Ovary (tissue), 3 donors: ENCODE data around the gene ZC3HAV1.

ENCODE experiments used
- CTCF ChIP-seq, 3 donors: fragments of 450-650 bp in 2 of 3; fragments of 200-600 bp in 1 of 3; IDR thresholded peaks; one replicate each; pipeline versions ENCODE4 v1.5.1 to v1.8.0; 2016 to 2022; ENCODE audit warnings: antibody characterized with exemption in 3 of 3, mild to moderate bottlenecking in 1 of 3
- EP300 ChIP-seq: sonication (generic); formaldehyde crosslinking; IDR thresholded peaks from one replicate; pipeline ENCODE4 v1.6.1; 2017; ENCODE audit warnings: antibody characterized with exemption
- POLR2A ChIP-seq: fragments of 450-650 bp; IDR thresholded peaks from one replicate; pipeline ENCODE4 v1.6.1; 2017; ENCODE audit warnings: antibody characterized with exemption, mild to moderate bottlenecking, moderate library complexity
- donor health status: DM: no; HTN: no; CAD: no.

DNA sequence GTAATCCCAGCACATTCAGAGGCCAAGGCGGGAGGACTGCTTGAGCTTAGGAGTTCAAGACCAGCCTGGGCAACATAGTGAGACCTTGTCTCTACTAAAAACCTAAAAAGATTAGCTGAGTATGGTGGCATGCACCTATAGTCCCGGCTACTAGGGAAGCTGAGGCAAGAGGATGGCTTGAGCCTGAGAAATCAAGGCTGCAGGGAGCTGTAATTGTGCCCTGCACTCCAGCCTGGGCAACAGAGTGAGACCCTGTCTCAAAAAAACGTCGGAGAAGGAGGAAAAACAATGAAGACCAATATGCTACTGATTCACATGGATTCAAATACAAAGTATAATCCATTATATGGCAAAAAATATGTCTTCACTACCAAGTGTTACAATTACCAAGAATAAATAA lies 87.2 kb downstream of the ZC3HAV1 start:
- no peak for TF ChIP-seq CTCF (IDR thresholded peaks at IDR 0.05)
- no peak for TF ChIP-seq POLR2A
- TF ChIP-seq EP300 = no peak
